ENCODE results near the gene PRODH2. TPM values are rescaled to one million over a fixed set of nuclear protein-coding genes. Genes with fewer than 3 reads are reported as not detected.
A peak's percentile ranks its signal among the peaks of the same experiment; 100 is the strongest.

PRODH2 gene
- polyA plus RNA-seq, 1 of the 3 experiments (the other 2 are of a cell fraction): not detected

DNA sequence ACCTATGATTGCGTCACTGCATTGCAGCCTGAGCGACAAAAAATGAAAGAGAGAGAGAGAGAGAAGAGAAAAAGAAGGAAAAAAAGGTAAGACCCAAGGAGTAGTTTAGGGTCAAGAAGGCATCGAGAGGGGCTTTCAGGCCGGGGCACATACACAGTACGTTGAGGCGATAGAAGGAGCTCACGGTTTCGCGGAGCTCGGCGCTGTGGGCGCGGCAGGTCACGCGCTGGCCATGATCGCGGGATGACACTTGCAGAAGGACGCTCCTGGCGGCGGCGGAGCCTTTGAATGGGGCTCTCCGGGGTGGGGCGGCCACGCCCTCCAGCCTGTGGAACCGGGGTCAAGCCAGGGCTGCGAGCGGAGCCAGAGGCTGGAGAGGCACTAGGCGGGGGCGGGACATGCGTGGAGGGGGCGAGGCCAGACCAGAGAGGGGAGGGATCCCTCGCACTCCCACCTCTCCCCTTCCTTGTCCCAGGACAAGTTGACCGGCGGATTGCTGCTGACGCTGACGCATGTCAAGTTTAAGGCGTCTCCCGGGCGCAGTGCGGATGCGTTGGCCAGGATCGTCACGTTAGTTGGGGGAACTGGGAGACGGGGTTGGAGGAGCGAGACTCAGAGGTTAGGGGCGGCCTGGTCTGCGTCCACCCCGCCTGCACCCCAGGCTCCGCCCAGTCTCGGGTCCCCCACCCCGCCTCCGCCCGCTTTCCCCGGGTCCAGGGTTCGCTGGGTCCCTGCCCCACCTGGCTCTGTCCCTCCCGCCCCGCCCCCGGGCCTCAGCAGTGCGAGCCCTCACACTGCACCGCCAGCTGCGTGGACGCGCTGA lies 32.8 kb upstream of the PRODH2 start:
- Histone ChIP-seq H3F3A (replicated peaks; ENCODE audit: insufficient read depth) (no peaks in the 10 kb centered on the region), H3K4me1 (ENCODE audit: control insufficient read depth in 1 of 2, insufficient read depth in 2 of 2, low read depth in 1 of 2, low read length in 1 of 2) (peaks cover 0 to 8% of the 10 kb centered on the region in 2 experiments; a peak in 1 of 4 replicates), H4K20me1 (ENCODE audit: insufficient read depth) (no peaks in the 10 kb centered on the region), H3K4me2 (peak overlapping the region; percentile 72), H3K9me3 (no peaks in the 10 kb centered on the region), H3K79me2 (ENCODE audit: insufficient read depth) (no peaks in the 10 kb centered on the region), H3K36me3 (replicated peaks in 1 of 2; ENCODE audit: control insufficient read depth in 1 of 2, insufficient read depth in 2 of 2, low read length in 1 of 2) (no peaks in the 10 kb centered on the region), H3K27me3 (ENCODE audit: insufficient read depth) (peaks cover 62% of the 10 kb centered on the region), H3K9ac (no peak overlapping the region), H3K27ac (ENCODE audit: low read depth in 2 of 2, low read length in 1 of 2) (no peak overlapping the region), H3K4me3 (ENCODE audit: low read depth in 2 of 2, low read length in 1 of 2) (peak overlapping the region; percentile 12 to 25; a peak in 3 of 4 replicates), H3K9me2 (no peaks in the 10 kb centered on the region), H2AFZ (ENCODE audit: low read depth) (no peak overlapping the region)
- 6% methylated on average over 35 of the region's 63 CpGs for WGBS (ENCODE audit: low lambda C conversion rate)
- CTCF ChIA-PET: no interaction called here
- POLR2A ChIA-PET: interaction anchor here (1.0 kb wide), 1 partner anchor 23 kb away, joined by 4 read pairs; the partner anchor contains the start of gene APLP1
- DNase-seq: peak; percentile 71
- TF ChIP-seq RFX5 (IDR thresholded peaks at IDR 0.05; ENCODE audit: low read length): no peak
- no peak for TF ChIP-seq ELF1 (IDR thresholded peaks at IDR 0.05)
- TF ChIP-seq, protein P1, sequence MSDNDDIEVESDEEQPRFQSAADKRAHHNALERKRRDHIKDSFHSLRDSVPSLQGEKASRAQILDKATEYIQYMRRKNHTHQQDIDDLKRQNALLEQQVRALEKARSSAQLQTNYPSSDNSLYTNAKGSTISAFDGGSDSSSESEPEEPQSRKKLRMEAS (IDR thresholded peaks at IDR 0.05; ENCODE audit: low read depth): no peak
- no peak for TF ChIP-seq GABPA (IDR thresholded peaks at IDR 0.05; ENCODE audit: low read depth)
- no peak for TF ChIP-seq RXRA (IDR thresholded peaks at IDR 0.05; ENCODE audit: borderline replicate concordance, low read depth)
- no peak for TF ChIP-seq POLR2AphosphoS5 (IDR thresholded peaks at IDR 0.05; ENCODE audit: low read depth, low read length)
- no peak for TF ChIP-seq FOSL2 (IDR thresholded peaks at IDR 0.05; ENCODE audit: borderline replicate concordance, low read depth)
- no peak for TF ChIP-seq FOXJ3 (CRISPR knock-in tag; IDR thresholded peaks at IDR 0.05)
- no peak for TF ChIP-seq YY1 (IDR thresholded peaks at IDR 0.05; ENCODE audit: low read depth)

DNA sequence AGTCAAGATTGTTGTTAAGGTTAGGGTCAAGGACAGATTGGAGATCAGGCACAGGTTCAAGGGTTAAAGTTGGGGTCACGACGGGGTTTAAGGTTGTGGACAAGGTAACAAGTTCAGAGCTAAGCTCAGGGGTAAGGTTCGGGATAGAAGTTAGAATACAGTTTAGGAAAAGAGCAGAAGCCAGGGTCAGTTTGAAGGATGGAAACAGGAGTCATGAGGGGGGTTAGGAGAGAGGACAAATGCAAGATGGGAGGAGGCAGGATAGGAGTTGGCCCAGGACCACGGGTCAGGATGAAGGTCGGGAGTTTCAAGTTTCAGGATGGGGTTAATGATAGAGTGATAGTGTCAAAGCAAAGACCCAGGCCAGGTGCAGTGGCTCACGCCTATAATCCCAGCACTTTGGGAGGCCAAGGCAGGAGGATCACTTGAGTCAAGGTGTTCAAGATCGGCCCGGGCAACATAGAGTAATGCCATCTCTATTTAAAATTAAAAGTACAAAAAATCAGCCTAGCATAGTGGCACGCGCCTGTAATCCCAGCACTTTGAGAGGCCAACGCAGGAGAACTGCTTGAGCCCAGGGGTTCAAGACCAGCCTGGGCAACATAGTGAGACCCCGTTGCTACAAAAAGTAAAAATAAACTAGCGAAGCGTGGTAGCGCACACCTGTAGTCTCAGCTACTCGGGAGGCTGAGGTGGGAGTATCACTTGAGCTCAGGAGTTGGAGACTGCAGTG lies 32.0 kb upstream of the PRODH2 start:
- WGBS (ENCODE audit: low lambda C conversion rate): 51% methylated on average over 16 of the region's 16 CpGs
- H3K9me3 ChIP-seq: no peaks in the 10 kb centered on the region
- no peaks in the 10 kb centered on the region for H3K79me2 ChIP-seq (ENCODE audit: insufficient read depth)
- no peak for DNase-seq
- no peaks in the 10 kb centered on the region for H3F3A ChIP-seq (replicated peaks; ENCODE audit: insufficient read depth)
- H3K9ac ChIP-seq: no peak overlapping the region
- H3K36me3 ChIP-seq (replicated peaks in 1 of 2; ENCODE audit: control insufficient read depth in 1 of 2, insufficient read depth in 2 of 2, low read length in 1 of 2): no peaks in the 10 kb centered on the region
- H3K4me2 ChIP-seq: peak overlapping the region; percentile 72
- H3K4me3 ChIP-seq (ENCODE audit: low read depth in 2 of 2, low read length in 1 of 2): peak overlapping the region in 1 of 2 experiments; percentile 12; a peak in 1 of 4 replicates
- H3K27me3 ChIP-seq (ENCODE audit: insufficient read depth): peaks cover 55% of the 10 kb centered on the region
- H2AFZ ChIP-seq (ENCODE audit: low read depth): no peak overlapping the region
- no peak overlapping the region for H3K27ac ChIP-seq (ENCODE audit: low read depth in 2 of 2, low read length in 1 of 2)
- CTCF ChIA-PET: no interaction called here
- H3K9me2 ChIP-seq: no peaks in the 10 kb centered on the region
- peaks cover 0 to 8% of the 10 kb centered on the region in 2 experiments; a peak in 1 of 4 replicates for H3K4me1 ChIP-seq (ENCODE audit: control insufficient read depth in 1 of 2, insufficient read depth in 2 of 2, low read depth in 1 of 2, low read length in 1 of 2)
- POLR2A ChIA-PET: interaction anchor here (1.0 kb wide), 1 partner anchor 24 kb away, joined by 4 read pairs; the partner anchor contains the start of gene APLP1
- H4K20me1 ChIP-seq (ENCODE audit: insufficient read depth): no peaks in the 10 kb centered on the region
- TF ChIP-seq USF2 (IDR thresholded peaks at IDR 0.05; ENCODE audit: borderline replicate concordance, low read depth, low read length): no peak
- TF ChIP-seq SMC3 (IDR thresholded peaks at IDR 0.05; ENCODE audit: low read depth, low read length): no peak
- TF ChIP-seq FOXM1 (IDR thresholded peaks at IDR 0.05; ENCODE audit: low read depth): no peak
- TF ChIP-seq EZH2phosphoT487 (IDR thresholded peaks at IDR 0.05; ENCODE audit: borderline replicate concordance, low read depth): no peak
- TF ChIP-seq ZBTB33 (IDR thresholded peaks at IDR 0.05; ENCODE audit: borderline replicate concordance, low read depth): no peak
- TF ChIP-seq RXRA (IDR thresholded peaks at IDR 0.05; ENCODE audit: borderline replicate concordance, low read depth): no peak
- TF ChIP-seq USF1 (IDR thresholded peaks at IDR 0.05; ENCODE audit: borderline replicate concordance, low read depth): no peak
- TF ChIP-seq YY1 (IDR thresholded peaks at IDR 0.05; ENCODE audit: low read depth): no peak
- TF ChIP-seq, protein P2, sequence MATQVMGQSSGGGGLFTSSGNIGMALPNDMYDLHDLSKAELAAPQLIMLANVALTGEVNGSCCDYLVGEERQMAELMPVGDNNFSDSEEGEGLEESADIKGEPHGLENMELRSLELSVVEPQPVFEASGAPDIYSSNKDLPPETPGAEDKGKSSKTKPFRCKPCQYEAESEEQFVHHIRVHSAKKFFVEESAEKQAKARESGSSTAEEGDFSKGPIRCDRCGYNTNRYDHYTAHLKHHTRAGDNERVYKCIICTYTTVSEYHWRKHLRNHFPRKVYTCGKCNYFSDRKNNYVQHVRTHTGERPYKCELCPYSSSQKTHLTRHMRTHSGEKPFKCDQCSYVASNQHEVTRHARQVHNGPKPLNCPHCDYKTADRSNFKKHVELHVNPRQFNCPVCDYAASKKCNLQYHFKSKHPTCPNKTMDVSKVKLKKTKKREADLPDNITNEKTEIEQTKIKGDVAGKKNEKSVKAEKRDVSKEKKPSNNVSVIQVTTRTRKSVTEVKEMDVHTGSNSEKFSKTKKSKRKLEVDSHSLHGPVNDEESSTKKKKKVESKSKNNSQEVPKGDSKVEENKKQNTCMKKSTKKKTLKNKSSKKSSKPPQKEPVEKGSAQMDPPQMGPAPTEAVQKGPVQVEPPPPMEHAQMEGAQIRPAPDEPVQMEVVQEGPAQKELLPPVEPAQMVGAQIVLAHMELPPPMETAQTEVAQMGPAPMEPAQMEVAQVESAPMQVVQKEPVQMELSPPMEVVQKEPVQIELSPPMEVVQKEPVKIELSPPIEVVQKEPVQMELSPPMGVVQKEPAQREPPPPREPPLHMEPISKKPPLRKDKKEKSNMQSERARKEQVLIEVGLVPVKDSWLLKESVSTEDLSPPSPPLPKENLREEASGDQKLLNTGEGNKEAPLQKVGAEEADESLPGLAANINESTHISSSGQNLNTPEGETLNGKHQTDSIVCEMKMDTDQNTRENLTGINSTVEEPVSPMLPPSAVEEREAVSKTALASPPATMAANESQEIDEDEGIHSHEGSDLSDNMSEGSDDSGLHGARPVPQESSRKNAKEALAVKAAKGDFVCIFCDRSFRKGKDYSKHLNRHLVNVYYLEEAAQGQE (IDR thresholded peaks at IDR 0.05; ENCODE audit: low read depth, low read length): no peak
- TF ChIP-seq JUND (IDR thresholded peaks at IDR 0.05): no peak
- TF ChIP-seq ELF1 (IDR thresholded peaks at IDR 0.05): no peak
- TF ChIP-seq RFX5 (IDR thresholded peaks at IDR 0.05; ENCODE audit: low read length): no peak

Measured in SK-N-SH (cell line).